Epithelial cell of esophagus (primary cell): ENCODE data around the gene ZNF280B.
A peak's percentile ranks its signal among the peaks of the same experiment; 100 is the strongest.
"Not testable (repeated sequence)": the region's sequence is repeated elsewhere in the genome, so short reads cannot be mapped to it uniquely, and the experiment has no call there.

ENCODE experiments used
- DNase-seq: peaks from one replicate; pipeline ENCODE4 v3.0.0; 2010; ENCODE audit warnings: low read depth
- H3K4me3 ChIP-seq: 2 replicates; pipeline ENCODE4 v1.5.1; 2011; ENCODE audit warnings: mild to moderate bottlenecking, low read length, control low read depth
- TF ChIP-seq, protein P1 (sequence below): IDR thresholded peaks from 2 replicates; pipeline ENCODE4 v1.5.1; 2011; ENCODE audit warnings: low read depth, mild to moderate bottlenecking, low read length, control low read depth, inconsistent platforms; ENCODE audit not compliant: insufficient read depth; ENCODE audit errors: missing control alignments

The ZNF280B gene

GRCh38 chr22:22516992-22517391, 8.4 kb upstream of the ZNF280B start:
- TF ChIP-seq, protein P1, sequence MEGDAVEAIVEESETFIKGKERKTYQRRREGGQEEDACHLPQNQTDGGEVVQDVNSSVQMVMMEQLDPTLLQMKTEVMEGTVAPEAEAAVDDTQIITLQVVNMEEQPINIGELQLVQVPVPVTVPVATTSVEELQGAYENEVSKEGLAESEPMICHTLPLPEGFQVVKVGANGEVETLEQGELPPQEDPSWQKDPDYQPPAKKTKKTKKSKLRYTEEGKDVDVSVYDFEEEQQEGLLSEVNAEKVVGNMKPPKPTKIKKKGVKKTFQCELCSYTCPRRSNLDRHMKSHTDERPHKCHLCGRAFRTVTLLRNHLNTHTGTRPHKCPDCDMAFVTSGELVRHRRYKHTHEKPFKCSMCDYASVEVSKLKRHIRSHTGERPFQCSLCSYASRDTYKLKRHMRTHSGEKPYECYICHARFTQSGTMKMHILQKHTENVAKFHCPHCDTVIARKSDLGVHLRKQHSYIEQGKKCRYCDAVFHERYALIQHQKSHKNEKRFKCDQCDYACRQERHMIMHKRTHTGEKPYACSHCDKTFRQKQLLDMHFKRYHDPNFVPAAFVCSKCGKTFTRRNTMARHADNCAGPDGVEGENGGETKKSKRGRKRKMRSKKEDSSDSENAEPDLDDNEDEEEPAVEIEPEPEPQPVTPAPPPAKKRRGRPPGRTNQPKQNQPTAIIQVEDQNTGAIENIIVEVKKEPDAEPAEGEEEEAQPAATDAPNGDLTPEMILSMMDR = no peak
- no peak for DNase-seq
- no peak overlapping the region for H3K4me3 ChIP-seq

DNA sequence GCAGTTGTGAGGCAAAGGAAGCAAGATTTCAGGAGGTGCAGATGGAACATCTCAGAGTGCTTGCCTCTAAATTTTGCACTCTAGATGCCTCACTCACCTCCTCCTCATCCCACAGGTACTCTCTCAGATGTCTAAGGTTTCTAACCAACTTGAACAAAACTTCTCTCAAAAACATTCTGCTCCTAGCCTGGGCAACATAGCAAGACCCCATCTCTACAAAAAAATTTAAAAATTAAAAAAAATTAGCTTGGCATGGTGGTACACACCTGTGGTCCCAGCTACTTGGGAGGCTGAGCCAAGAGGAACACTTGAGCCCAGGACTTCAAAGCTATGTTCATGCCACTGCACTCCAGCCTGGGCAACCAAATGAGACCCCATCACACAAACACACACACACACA, 7.3 kb upstream of the ZNF280B start:
- TF ChIP-seq, protein P1 = no peak
- no peak for DNase-seq
- H3K4me3 ChIP-seq = no peak overlapping the region

DNA sequence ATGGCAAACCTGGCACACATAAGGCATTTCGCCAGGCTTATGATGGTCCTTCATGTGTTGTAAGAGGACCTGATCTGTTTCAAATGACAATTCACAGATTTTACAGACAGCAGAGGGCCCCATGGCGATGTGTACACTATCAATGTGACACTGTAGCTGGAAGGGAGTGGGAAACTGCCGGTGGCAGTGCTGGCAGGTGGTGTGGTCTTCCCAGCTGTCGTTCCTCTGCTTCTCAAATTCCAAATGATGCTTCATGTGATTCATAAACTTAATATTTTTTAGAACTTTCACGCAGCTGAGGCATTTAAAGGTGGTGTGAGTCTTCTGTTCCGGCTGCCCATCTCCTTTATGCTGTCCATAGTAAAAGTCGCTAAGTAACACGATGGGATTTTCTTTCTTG, 5.9 kb upstream of the ZNF280B start:
- not testable (repeated sequence) for H3K4me3 ChIP-seq, DNase-seq

DNA sequence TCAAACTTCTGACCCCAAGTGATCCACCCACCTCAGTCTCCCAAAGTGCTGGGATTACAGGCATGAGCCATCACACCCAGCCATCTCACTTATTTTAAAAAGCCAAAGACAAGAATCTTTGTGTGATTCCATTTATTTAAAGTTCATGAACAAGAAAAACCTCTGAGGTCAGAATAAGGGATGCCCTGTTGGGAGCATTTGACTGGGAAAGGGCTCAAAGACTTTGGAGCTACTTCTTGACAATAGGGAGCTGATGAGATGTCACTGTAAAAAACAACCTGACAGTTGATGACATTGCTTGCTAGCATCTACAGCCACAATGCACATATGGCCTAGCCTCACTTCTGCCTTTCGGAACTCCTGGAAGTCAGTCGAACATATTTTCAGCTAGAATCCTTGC, 5.1 kb upstream of the ZNF280B start:
- TF ChIP-seq, protein P1 = no peak
- DNase-seq = no peak
- H3K4me3 ChIP-seq = no peak overlapping the region

GRCh38 chr22:22512951-22513350, 4.4 kb upstream of the ZNF280B start:
- no peak overlapping the region for H3K4me3 ChIP-seq
- DNase-seq = no peak
- TF ChIP-seq, protein P1 = no peak

DNA sequence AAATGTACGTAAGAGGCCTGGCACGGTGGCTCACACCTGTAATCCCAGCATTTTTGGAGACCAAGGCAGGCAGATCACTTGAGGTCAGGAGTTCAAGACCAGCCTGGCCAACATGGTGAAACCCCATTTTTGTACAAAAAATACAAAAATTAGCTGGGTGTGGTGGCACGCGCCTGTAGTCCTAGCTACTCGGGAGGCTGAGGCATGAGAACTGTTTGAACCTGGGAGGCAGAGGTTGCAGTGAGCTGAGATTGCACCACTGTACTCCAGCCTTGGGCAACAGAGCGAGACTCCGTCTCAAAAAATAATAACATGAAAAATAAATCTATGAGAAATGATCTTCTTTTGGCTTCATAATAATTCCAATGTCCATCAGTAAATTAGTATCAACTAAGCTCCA, 2.3 kb upstream of the ZNF280B start:
- H3K4me3 ChIP-seq, DNase-seq: not testable (repeated sequence)

GRCh38 chr22:22509912-22510311, 1.4 kb upstream of the ZNF280B start:
- not testable (repeated sequence) for H3K4me3 ChIP-seq

DNA sequence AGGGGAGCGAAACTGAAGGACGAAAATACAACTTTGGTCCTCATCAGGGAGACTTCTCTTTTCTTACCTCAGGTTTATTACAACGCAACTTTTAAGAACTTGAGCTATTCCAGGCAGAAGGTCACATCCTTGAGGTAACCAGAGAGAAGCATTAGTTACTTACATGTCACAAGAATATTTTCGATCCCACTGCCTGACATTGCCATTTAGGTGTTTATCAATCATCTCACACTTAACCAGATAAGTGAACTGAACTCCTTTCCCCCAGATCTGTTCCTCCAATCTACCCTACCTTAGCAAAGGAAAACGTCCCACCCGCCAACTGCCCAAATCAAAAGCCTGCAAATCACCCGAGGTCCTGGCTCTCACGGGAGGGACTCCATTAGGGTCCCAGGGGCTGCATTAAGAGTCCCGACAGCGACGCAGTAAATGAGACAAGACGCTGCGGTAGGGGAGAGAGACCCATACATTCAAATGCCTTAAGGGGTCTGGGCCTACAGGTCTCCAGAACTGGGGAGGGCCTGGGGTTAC, 734 bp downstream of the ZNF280B start:
- TF ChIP-seq, protein P1 = no peak
- H3K4me3 ChIP-seq = peak overlapping the region; percentile 60
- no peak for DNase-seq

More at GRCh38 chr22:22509912-22510311, 1.4 kb upstream of the ZNF280B start:
- DNase-seq = not testable (repeated sequence)

GRCh38 chr22:22506736-22507135, 1.8 kb downstream of the ZNF280B start:
- TF ChIP-seq, protein P1 = no peak

More at GRCh38 chr22:22506736-22507135, 1.8 kb downstream of the ZNF280B start:
- H3K4me3 ChIP-seq = no peak overlapping the region
- no peak for DNase-seq
